ENCODE measurements around the gene TOB1.

DNA sequence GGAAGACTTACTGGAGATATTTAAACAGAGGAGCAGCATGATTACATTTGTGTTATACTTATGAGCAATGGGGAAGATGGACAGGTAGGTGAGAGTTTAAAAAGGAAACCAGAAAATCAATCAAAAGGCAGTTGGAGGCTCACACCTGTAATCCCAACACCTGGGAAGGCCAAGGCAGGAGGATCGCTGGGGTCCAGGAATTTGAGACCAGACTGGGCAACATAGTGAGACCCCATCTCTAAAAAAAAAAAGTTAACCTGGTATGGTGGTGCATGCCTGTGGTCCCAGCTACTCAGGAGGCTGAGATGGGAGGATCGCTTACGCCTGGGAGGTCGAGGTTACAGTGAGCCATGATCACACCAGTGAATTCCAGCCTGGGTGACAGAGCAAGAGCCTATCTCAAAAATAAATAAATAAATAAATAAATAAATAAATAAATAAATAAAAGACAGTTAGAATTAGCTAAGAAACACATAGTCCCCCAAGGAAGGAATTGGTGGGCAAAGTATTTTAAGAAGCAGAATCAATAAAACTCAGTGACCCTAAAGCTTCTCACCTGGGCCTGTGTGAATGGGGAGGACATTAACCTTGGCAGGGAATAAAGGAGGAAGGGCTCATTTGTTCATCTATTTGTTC, 32.3 kb upstream of the TOB1 start:
- TF ChIP-seq POLR2A (IDR thresholded peaks at IDR 0.05; ENCODE audit: low read depth, low read length) (no peak), POLR2AphosphoS5 (IDR thresholded peaks at IDR 0.05; ENCODE audit: low read depth, low read length) (no peak)

Data from GM12892 (cell line).